RKO (cell line): Measurements from ENCODE around the gene SORBS1.

ENCODE experiments used
- DNase-seq: peaks from one replicate; pipeline ENCODE4 v3.0.0-alpha.2; 2016; ENCODE audit warnings: low spot score

The SORBS1 gene

GRCh38 chr10:95459446-95460045, 101.6 kb downstream of the SORBS1 start:
- DNase-seq = no peak

GRCh38 chr10:95458871-95459270, 102.3 kb downstream of the SORBS1 start:
- no peak for DNase-seq

- DNase-seq = no peak
Observed at GRCh38 chr10:95458014-95458413, 103.2 kb downstream of the SORBS1 start.

GRCh38 chr10:95457319-95457886, 103.8 kb downstream of the SORBS1 start:
- DNase-seq = no peak

GRCh38 chr10:95456516-95456915, 104.7 kb downstream of the SORBS1 start:
- DNase-seq = no peak

- DNase-seq = no peak
Observed at GRCh38 chr10:95454940-95455339, 106.2 kb downstream of the SORBS1 start.

- DNase-seq = no peak
Observed at GRCh38 chr10:95454356-95454755, 106.8 kb downstream of the SORBS1 start.

GRCh38 chr10:95451568-95452524, 109.3 kb downstream of the SORBS1 start:
- no peak for DNase-seq

GRCh38 chr10:95451150-95451549, 110.0 kb downstream of the SORBS1 start:
- no peak for DNase-seq

GRCh38 chr10:95450188-95450587, 111.0 kb downstream of the SORBS1 start:
- no peak for DNase-seq

- DNase-seq = no peak
Observed at GRCh38 chr10:95447685-95448084, 113.5 kb downstream of the SORBS1 start.

GRCh38 chr10:95445837-95446486, 115.2 kb downstream of the SORBS1 start:
- peak; percentile 85 for DNase-seq

GRCh38 chr10:95445223-95445836, 115.8 kb downstream of the SORBS1 start:
- DNase-seq = peak; percentile 65

- DNase-seq = no peak
Observed at GRCh38 chr10:95444792-95445191, 116.4 kb downstream of the SORBS1 start.

GRCh38 chr10:95443636-95444035, 117.5 kb downstream of the SORBS1 start:
- DNase-seq = no peak

- no peak for DNase-seq
Observed at GRCh38 chr10:95442341-95442740, 118.8 kb downstream of the SORBS1 start.

GRCh38 chr10:95441547-95441923, 119.6 kb downstream of the SORBS1 start:
- DNase-seq = no peak

- no peak for DNase-seq
Observed at GRCh38 chr10:95440756-95441546, 120.2 kb downstream of the SORBS1 start.

- no peak for DNase-seq
Observed at GRCh38 chr10:95440038-95440725, 121.0 kb downstream of the SORBS1 start.

- no peak for DNase-seq
Observed at GRCh38 chr10:95438781-95439180, 122.4 kb downstream of the SORBS1 start.

- no peak for DNase-seq
Observed at GRCh38 chr10:95437669-95438068, 123.5 kb downstream of the SORBS1 start.
